Left kidney (tissue), 2 donors: ENCODE data around the gene OR4F15. TPM values are rescaled to one million over a fixed set of nuclear protein-coding genes. Genes with fewer than 3 reads are reported as not detected.
A peak's percentile ranks its signal among the peaks of the same experiment; 100 is the strongest.

ENCODE experiments used
- DNase-seq: peaks from one replicate; pipeline ENCODE4 v3.0.0-alpha.2; 2013
- polyA plus RNA-seq: library from polyadenylated mRNA; unstranded; fragments of 120-200 nt; gene quantifications from one replicate; pipeline ENCODE4 v1.2.1, GENCODE V29; 2013; ENCODE audit not compliant: insufficient read length

The OR4F15 gene
- polyA plus RNA-seq, 1 donor = not detected

- no peak for DNase-seq
Observed at GRCh38 chr15:101803676-101804075, 8.3 kb upstream of the OR4F15 start.

- no peak for DNase-seq
Observed at GRCh38 chr15:101804375-101804774, 7.6 kb upstream of the OR4F15 start.

GRCh38 chr15:101804941-101805340 lies 7.1 kb upstream of the OR4F15 start:
- DNase-seq = no peak

- no peak for DNase-seq
Observed at GRCh38 chr15:101805605-101806345, 6.2 kb upstream of the OR4F15 start.

- DNase-seq = no peak
Observed at GRCh38 chr15:101807345-101807945, 4.6 kb upstream of the OR4F15 start.

GRCh38 chr15:101808201-101808600 lies 3.8 kb upstream of the OR4F15 start:
- no peak for DNase-seq

- peak; percentile 3 for DNase-seq
Observed at GRCh38 chr15:101810456-101810855, 1.5 kb upstream of the OR4F15 start.

- DNase-seq = peak; percentile 15
Observed at GRCh38 chr15:101810876-101811275, 1.1 kb upstream of the OR4F15 start.

GRCh38 chr15:101813803-101814534 lies 2.0 kb downstream of the OR4F15 start:
- DNase-seq = peak; percentile 5

- no peak for DNase-seq
Observed at GRCh38 chr15:101820781-101821180, 8.8 kb downstream of the OR4F15 start.

GRCh38 chr15:101827257-101827656 lies 15.3 kb downstream of the OR4F15 start:
- DNase-seq = no peak

- no peak for DNase-seq
Observed at GRCh38 chr15:101828774-101829173, 16.8 kb downstream of the OR4F15 start.

- no peak for DNase-seq
Observed at GRCh38 chr15:101841656-101842055, 29.7 kb downstream of the OR4F15 start.

- DNase-seq = no peak
Observed at GRCh38 chr15:101844916-101845315, 32.9 kb downstream of the OR4F15 start.

GRCh38 chr15:101852356-101852755 lies 40.4 kb downstream of the OR4F15 start:
- no peak for DNase-seq

Other genes starting within 250 kb of the OR4F15 start
- gene TM2D3, start 159.8 kb upstream of the OR4F15 start, polyA plus RNA-seq = 66.0 TPM
- gene TARS3, start 87.7 kb upstream of the OR4F15 start, polyA plus RNA-seq = 24.3 TPM
- not detected for gene OR4F6, start 8.7 kb upstream of the OR4F15 start, polyA plus RNA-seq